Measurements from ENCODE around the gene DDO.

DNA sequence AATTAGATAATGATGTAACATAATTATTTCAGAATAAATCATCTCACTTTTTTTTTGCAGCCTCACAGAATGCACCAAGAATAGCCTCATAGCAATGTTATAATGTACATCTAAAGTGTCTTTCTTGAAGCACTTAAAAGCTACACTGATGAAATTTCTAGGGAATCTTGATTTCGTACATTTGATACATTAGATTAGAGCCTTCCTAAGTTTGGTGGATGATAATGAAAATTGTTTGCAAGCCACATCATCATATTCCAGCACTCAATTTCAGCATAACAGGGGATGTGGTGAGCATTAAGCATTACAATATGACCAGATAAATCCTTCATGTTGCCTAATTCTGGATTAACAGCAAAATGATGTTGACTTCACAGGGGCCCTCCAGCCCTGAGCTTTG, 47.5 kb downstream of the DDO start:
- no peak for TF ChIP-seq POLR2A (IDR thresholded peaks at IDR 0.05)
- TF ChIP-seq, protein P1, sequence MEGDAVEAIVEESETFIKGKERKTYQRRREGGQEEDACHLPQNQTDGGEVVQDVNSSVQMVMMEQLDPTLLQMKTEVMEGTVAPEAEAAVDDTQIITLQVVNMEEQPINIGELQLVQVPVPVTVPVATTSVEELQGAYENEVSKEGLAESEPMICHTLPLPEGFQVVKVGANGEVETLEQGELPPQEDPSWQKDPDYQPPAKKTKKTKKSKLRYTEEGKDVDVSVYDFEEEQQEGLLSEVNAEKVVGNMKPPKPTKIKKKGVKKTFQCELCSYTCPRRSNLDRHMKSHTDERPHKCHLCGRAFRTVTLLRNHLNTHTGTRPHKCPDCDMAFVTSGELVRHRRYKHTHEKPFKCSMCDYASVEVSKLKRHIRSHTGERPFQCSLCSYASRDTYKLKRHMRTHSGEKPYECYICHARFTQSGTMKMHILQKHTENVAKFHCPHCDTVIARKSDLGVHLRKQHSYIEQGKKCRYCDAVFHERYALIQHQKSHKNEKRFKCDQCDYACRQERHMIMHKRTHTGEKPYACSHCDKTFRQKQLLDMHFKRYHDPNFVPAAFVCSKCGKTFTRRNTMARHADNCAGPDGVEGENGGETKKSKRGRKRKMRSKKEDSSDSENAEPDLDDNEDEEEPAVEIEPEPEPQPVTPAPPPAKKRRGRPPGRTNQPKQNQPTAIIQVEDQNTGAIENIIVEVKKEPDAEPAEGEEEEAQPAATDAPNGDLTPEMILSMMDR (IDR thresholded peaks at IDR 0.05) = no peak
